ENCODE measurements around the gene PRDM8. TPM values are rescaled to one million over a fixed set of nuclear protein-coding genes. Genes with fewer than 3 reads are reported as not detected.
A peak's percentile ranks its signal among the peaks of the same experiment; 100 is the strongest.

Gene PRDM8
- total and polyA plus RNA-seq, 2 of the 4 experiments (the other 2 are of a cell fraction): 5.7 to 15.8 TPM

- peak overlapping the region; percentile 26; the same call in 1 of the 2 replicates for H3K4ac ChIP-seq (ENCODE audit: low read depth, low read length)
- no peak overlapping the region for H3K4me3 ChIP-seq (ENCODE audit: insufficient read depth, low read depth, low read length)
- no peak overlapping the region; the same call in 1 of the 2 replicates for H3K23ac ChIP-seq (ENCODE audit: low read depth, low read length)
- H2BK120ac ChIP-seq (ENCODE audit: low read depth, low read length): peak overlapping the region; percentile 64
- peak overlapping the region; percentile 78; the same call in 1 of the 2 replicates for H3K18ac ChIP-seq (ENCODE audit: low read depth, low read length)
- in situ Hi-C loops (cut with MboI; ENCODE audit: low sequenced_read_pairs): loop anchor here (25.0 kb wide), 1 partner anchor 1176 kb away; no protein-coding TSS in a partner anchor
- peaks cover 3% of the 10 kb centered on the region for H3K9me1 ChIP-seq (ENCODE audit: insufficient read depth, low read length)
- ChIA-PET POLR2A (ENCODE audit: unreplicated experiment) (no interaction called here), CTCF (interaction anchor here (0.9 to 1.0 kb wide), 2 partner anchors 11 to 123 kb away, joined by 4 to 5 read pairs; partner anchors contain the start of gene CFAP299)
- H3K9ac ChIP-seq (ENCODE audit: low read depth, low read length): no peak overlapping the region
- H3K14ac ChIP-seq (replicated peaks; ENCODE audit: low read depth, low read length): no peak overlapping the region; the same call in 1 of the 2 replicates
- peak overlapping the region in 1 of 2 experiments; percentile 71; a peak in 2 of 4 replicates for H4K8ac ChIP-seq (ENCODE audit: low read depth in 2 of 2, low read length in 2 of 2)
- H3K27ac ChIP-seq (ENCODE audit: insufficient read depth, low read length): peak overlapping the region; percentile 41; the same call in 1 of the 2 replicates
- H2BK5ac ChIP-seq (ENCODE audit: low read depth, low read length, poor library complexity, severe bottlenecking): peak overlapping the region; percentile 77
- H3K79me1 ChIP-seq (ENCODE audit: low read depth in 1 of 2, low read length in 2 of 2): peaks cover 0 to 5% of the 10 kb centered on the region in 2 experiments; a peak in 2 of 4 replicates
- intact Hi-C loops (cut with micrococcal nuclease): loop anchor here (2.0 to 10.0 kb wide), 2 partner anchors 298 to 1170 kb away; no protein-coding TSS in a partner anchor
- DNase-seq (peak; percentile 87), ATAC-seq (ENCODE audit: low read depth) (peak; percentile 89)
- peak overlapping the region; percentile 43; the same call in 1 of the 2 replicates for H3K4me2 ChIP-seq (ENCODE audit: low read depth, low read length)
- no peaks in the 10 kb centered on the region for H3K27me3 ChIP-seq (ENCODE audit: control insufficient read depth, insufficient read depth, low read length)
- no peak overlapping the region for H2AK9ac ChIP-seq (replicated peaks; ENCODE audit: low read depth, low read length, poor library complexity)
- 0% methylated on average over 1 of the region's 5 CpGs; no CpG with 5 or more reads in 1 of the 2 experiments for WGBS, 2 experiments (ENCODE audit: extremely low coverage in 2 of 2, insufficient read length in 1 of 2)
- peak overlapping the region; percentile 6; the same call in 1 of the 3 replicates for H2BK15ac ChIP-seq (ENCODE audit: low read depth, low read length)
- peak overlapping the region; percentile 5; the same call in 1 of the 2 replicates for H2AK5ac ChIP-seq (ENCODE audit: low read depth, low read length)
- H4K91ac ChIP-seq (ENCODE audit: insufficient read depth, low read depth, low read length): no peak overlapping the region; the same call in 1 of the 2 replicates
- H2BK20ac ChIP-seq (ENCODE audit: low read depth, low read length): peak overlapping the region; percentile 55
- dilution Hi-C loops (cut with HindIII; ENCODE audit: low sequenced_read_pairs, unreplicated experiment): no loop called here
- H3K56ac ChIP-seq (ENCODE audit: extremely low read depth, insufficient read depth, low read length): no peak overlapping the region
- H3K4me1 ChIP-seq (ENCODE audit: control insufficient read depth, insufficient read depth, low read length): peaks cover 7% of the 10 kb centered on the region
- no peak overlapping the region for H4K5ac ChIP-seq (ENCODE audit: low read depth, low read length)
- no peaks in the 10 kb centered on the region for H4K20me1 ChIP-seq (ENCODE audit: insufficient read depth, low read length)
- no peaks in the 10 kb centered on the region for H3K36me3 ChIP-seq (ENCODE audit: control insufficient read depth, insufficient read depth, low read length)
- H3K9me3 ChIP-seq (ENCODE audit: control insufficient read depth, insufficient read depth, low read length): no peaks in the 10 kb centered on the region
- BruUV-seq (replicated peaks): no TSS peak
- H2AFZ ChIP-seq (replicated peaks; ENCODE audit: low read length, poor library complexity): peak overlapping the region; percentile 82
- TF ChIP-seq BHLHE40 (IDR thresholded peaks at IDR 0.05; ENCODE audit: low read depth, low read length) (peak; percentile 65), CTCF (conservative IDR thresholded peaks at IDR 0.05; ENCODE audit: low read depth, low read length) (no peak), POLR2A (IDR thresholded peaks at IDR 0.05; ENCODE audit: low read depth, low read length) (no peak), FOS (IDR thresholded peaks at IDR 0.05; ENCODE audit: low read depth, low read length) (no peak), SMC3 (IDR thresholded peaks at IDR 0.05; ENCODE audit: low read depth, low read length) (no peak), ELK1 (IDR thresholded peaks at IDR 0.05; ENCODE audit: borderline replicate concordance, low read depth, low read length) (no peak), MAFK (IDR thresholded peaks at IDR 0.05; ENCODE audit: low read depth, low read length) (peak; percentile 42), RFX5 (IDR thresholded peaks at IDR 0.05; ENCODE audit: low read depth, low read length) (no peak), NFE2L2 (IDR thresholded peaks at IDR 0.05; ENCODE audit: low read depth, low read length) (no peak), CHD1 (IDR thresholded peaks at IDR 0.05; ENCODE audit: low read depth, low read length) (no peak), USF2 (IDR thresholded peaks at IDR 0.05; ENCODE audit: low read depth, low read length) (no peak), RAD21 (IDR thresholded peaks at IDR 0.05; ENCODE audit: low read length) (no peak), MXI1 (IDR thresholded peaks at IDR 0.05; ENCODE audit: borderline replicate concordance, low read depth, low read length) (no peak), CEBPB (IDR thresholded peaks at IDR 0.05; ENCODE audit: low read depth, low read length) (peak; percentile 32)
Observed at GRCh38 chr4:80213117-80213815, 16.0 kb downstream of the PRDM8 start.
